Motor neuron (in vitro differentiated cells): ENCODE results near the gene LTK. TPM values are rescaled to one million over a fixed set of nuclear protein-coding genes. Genes with fewer than 3 reads are reported as not detected.

ENCODE experiments used
- ATAC-seq, 8 experiments: fragments of 200-7000 bp; cut with Tn5 transposase; replicated peaks in 6 of 8; 2 replicates each; pipeline ENCODE4 v1.8.0; 2021; ENCODE audit warnings: mild to moderate bottlenecking in 8 of 8, moderate library complexity in 8 of 8
- H3K27ac ChIP-seq, 2 donors: fragments of 250-450 bp; sonication (Bioruptor Pico); 2 replicates each; pipeline ENCODE4 v1.9.0; 2021; ENCODE audit warnings: antibody characterized with exemption in 2 of 2, mild to moderate bottlenecking in 2 of 2, moderate library complexity in 1 of 2
- H3K4me1 ChIP-seq, 2 donors: fragments of 250-450 bp; sonication (Bioruptor Pico); replicated peaks in 1 of 2; 2 replicates each; pipeline ENCODE4 v1.6.1; 2021; ENCODE audit warnings: antibody characterized with exemption in 2 of 2, mild to moderate bottlenecking in 2 of 2, moderate library complexity in 1 of 2
- H3K4me3 ChIP-seq, 5 donors: fragments of 250-450 bp; sonication (Bioruptor Pico); 2 replicates each; pipeline ENCODE4 v1.9.0; 2021; ENCODE audit warnings: antibody characterized with exemption in 5 of 5, mild to moderate bottlenecking in 5 of 5, moderate library complexity in 4 of 5
- WGBS, 10 experiments: fragments of 450-650 bp; shearing (Covaris generic); methylation state at CpG; one replicate each; pipeline ENCODE4 v1.0.0; 2022; 5-methylcytosine and 5-hydroxymethylcytosine counted together
- in situ Hi-C, 9 experiments: fragments of 400-800 bp; cut with MboI; loops; one replicate each; pipeline ENCODE4 v1.15.0; 2021; ENCODE audit warnings: low sequenced_read_pairs in 9 of 9, low pct_unique_long_range_greater_than_20kb in 2 of 9; ENCODE audit not compliant: unreplicated experiment in 9 of 9
- total RNA-seq, 8 experiments: library from RNA; unstranded; fragments of 300-600 nt; gene quantifications; 2 replicates each; pipeline versions ENCODE4 v1.2.3 to v1.2.4, GENCODE V29; 2022

Gene LTK
- total RNA-seq, 8 experiments from 2014 or later: 0.05 to 3.3 (median 0.29) TPM; not detected in 1

DNA sequence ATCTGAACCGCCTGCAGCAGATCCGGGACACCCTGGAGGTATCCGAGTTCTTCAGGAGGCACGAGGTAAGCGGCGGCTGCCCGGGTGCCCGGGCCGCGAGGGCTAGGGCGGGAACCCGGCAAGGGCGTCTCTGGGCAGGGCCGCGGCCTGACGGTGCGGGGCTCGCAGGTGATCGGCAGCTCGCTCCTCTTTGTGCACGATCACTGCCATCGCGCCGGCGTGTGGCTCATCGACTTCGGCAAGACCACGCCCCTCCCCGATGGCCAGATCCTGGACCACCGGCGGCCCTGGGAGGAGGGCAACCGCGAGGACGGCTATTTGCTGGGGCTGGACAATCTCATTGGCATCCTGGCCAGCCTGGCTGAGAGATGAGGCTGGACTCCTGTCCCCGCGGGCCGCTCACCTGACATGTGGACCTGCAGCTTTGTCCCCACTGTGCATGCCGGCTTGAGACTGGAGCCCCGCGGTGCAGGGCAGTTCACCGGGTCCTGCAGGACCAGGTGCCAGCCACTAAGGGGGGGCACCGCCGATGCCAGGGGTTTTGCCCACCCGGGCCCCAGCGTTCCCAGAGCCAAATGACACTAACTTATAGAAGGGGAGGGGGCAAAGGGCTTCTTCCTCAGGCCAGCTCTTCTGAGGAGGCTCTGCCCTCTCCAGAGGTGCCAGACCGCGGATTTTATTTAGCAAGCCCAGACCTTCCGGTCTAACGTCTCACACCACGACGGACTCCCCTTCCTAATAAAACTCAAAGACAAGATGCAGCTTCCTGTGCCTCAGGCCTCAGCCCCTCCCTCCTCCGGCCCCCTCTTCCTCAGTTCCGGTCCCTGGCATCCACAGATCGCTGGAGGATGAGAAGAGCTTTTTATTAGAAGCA lies 10.6 kb downstream of the LTK start:
- in situ Hi-C loops: no loop called here
- WGBS, 10 experiments: 0 to 79% (median 34%) methylated on average over 2 to 21 of the region's 54 CpGs; no CpG with 5 or more reads in 3 of the 10 experiments
- peaks cover 0 to 15% of the 10 kb centered on the region in 2 donors for H3K4me1 ChIP-seq
- no peak overlapping the region for H3K4me3 ChIP-seq
- ATAC-seq: peak in 1 of 8 experiments; percentile 24
- H3K27ac ChIP-seq: no peak overlapping the region

DNA sequence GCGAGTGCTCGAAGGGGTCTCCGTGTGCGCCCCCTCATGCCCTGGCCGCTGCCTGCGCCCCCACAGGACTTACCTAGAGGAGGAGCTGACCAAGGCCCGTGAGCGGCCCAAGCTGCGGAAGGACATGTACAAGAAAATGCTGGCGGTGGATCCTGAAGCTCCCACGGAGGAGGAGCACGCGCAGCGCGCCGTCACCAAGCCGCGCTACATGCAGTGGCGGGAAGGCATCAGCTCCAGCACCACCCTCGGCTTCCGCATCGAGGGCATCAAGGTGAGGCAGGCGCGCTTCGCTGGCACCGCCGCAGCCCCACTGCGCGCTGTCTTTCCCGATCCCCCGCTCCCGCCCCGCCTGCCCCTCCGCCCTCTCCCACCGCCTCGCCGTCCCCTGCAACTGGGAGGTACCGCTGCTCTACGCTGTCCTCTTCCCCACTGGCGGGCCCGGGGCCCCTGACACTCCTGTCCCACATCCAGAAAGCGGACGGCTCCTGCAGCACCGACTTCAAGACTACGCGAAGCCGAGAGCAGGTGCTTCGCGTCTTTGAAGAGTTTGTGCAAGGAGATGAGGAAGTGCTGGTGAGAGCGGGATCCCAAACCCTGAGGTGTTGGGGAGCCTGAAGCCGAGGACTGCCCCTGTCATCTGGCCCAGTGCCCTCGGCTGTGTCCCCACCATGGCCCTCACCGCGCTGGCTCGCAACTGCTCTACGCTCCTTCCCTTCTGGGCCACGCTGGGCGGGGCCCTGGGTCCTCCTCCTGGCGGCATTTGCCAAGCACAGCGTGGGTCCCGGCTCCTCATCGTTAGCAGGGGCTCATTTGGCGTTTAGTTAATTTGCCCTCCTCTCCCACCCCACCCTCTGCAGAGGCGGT lies 11.5 kb downstream of the LTK start:
- ATAC-seq: peak; percentile 11 to 42 (median 22)
- in situ Hi-C loops: no loop called here
- Histone ChIP-seq H3K4me3 (peak overlapping the region; percentile 20 to 34 (median 26)), H3K4me1 (peaks cover 0 to 15% of the 10 kb centered on the region in 2 donors), H3K27ac (no peak overlapping the region)
- WGBS, 10 experiments: 2 to 50% (median 13%) methylated on average over 1 to 16 of the region's 64 CpGs; no CpG with 5 or more reads in 4 of the 10 experiments

DNA sequence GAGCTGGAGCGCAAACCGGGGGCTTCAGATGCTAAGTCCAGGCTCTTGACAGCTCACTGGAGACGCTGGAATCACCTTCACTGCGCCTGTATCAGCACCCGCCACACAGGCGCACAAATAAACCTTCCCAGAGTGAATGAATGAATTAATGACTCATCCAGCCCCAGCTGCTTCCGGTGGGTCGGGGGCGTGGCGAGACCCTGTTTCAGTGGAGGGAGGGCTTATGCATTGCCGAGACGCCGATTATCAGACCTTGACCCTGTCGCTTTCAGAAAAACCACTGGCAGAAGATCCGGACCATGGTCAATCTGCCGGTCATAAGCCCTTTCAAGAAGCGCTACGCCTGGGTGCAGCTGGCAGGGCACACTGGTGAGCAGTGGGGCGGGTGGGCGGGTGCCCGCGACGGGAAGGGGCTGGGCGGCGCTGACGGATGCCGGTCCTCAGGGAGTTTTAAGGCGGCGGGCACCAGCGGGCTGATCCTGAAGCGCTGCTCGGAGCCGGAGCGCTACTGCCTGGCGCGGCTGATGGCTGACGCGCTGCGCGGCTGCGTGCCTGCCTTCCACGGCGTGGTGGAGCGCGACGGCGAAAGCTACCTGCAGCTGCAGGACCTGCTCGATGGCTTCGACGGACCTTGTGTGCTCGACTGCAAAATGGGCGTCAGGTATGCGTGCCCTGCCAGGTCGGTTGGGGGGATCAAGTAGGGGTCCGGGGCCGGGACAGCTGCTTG lies 12.3 kb downstream of the LTK start:
- peak; percentile 38 to 88 (median 85) for ATAC-seq
- Histone ChIP-seq H3K4me3 (peak overlapping the region; percentile 20 to 34 (median 26)), H3K4me1 (peaks cover 0 to 15% of the 10 kb centered on the region in 2 donors), H3K27ac (no peak overlapping the region)
- WGBS, 10 experiments: 0 to 77% (median 3%) methylated on average over 1 to 6 of the region's 56 CpGs; no CpG with 5 or more reads in 2 of the 10 experiments
- in situ Hi-C loops: no loop called here

DNA sequence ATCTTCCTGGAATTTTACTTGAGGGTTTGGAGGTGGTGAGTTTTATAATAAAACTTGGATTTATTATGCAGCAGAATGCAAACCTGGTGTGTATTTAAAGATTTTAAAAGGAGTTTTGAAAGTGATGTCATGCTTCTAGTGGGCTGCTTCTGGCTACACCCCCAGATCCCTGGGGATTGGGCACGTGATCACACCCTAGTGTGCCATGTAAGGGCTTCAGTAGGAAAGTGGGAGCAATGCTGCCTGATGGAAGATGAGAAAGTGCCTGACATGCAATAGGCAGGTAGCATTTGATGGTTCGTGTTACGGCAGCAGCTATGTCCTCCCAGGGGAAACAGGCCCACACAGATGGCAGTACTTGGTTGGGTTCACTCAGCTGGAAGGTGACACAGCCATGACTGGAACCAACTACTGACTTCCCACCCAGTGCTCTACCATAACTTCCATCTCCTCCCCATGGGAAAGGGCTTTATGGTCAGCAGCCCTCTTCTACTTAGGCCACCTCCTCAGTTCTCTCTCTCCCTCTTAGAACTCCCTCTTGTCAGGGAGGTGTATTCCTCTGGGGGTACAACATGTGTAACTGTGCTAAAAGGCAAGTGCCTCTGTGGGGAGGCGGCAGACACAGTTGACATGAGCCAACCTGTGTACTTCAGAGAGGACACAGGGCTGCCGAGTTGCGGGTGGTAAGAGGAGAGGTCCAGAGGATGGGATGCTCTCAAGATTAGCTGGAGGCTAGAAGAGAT lies 14.3 kb downstream of the LTK start:
- no peak overlapping the region for H3K27ac ChIP-seq
- WGBS, 10 experiments: 33 to 100% (median 79%) methylated on average over 1 to 6 of the region's 6 CpGs; no CpG with 5 or more reads in 1 of the 10 experiments
- ATAC-seq: no peak
- H3K4me3 ChIP-seq: no peak overlapping the region
- in situ Hi-C loops: no loop called here
- peaks cover 0 to 24% of the 10 kb centered on the region in 2 donors for H3K4me1 ChIP-seq

DNA sequence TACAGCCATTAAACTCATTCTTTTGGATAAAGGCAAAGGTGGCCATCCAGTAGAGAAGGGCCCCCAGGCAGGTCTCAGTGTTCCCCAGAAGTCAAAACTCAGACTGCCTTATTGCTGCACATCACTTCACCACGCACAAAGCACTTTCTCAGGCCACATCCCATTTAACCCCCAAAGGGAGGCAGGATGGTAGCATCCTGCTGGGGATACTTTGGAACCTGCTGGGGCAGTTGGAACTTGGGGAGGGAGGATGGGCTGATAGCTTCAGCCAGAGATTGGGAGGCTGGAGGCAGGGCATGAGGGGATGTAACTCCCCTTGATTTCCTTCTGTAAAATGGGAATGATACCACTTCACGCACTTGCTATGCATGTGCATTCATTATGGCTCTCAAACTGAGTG lies 15.0 kb downstream of the LTK start:
- in situ Hi-C loops: no loop called here
- 43 to 60% methylated on average over 1 to 2 of the region's 2 CpGs; no CpG with 5 or more reads in 8 of the 10 experiments for WGBS, 10 experiments
- ATAC-seq: no peak
- H3K27ac ChIP-seq: no peak overlapping the region
- H3K4me1 ChIP-seq: peaks cover 0 to 24% of the 10 kb centered on the region in 2 donors
- H3K4me3 ChIP-seq: no peak overlapping the region

DNA sequence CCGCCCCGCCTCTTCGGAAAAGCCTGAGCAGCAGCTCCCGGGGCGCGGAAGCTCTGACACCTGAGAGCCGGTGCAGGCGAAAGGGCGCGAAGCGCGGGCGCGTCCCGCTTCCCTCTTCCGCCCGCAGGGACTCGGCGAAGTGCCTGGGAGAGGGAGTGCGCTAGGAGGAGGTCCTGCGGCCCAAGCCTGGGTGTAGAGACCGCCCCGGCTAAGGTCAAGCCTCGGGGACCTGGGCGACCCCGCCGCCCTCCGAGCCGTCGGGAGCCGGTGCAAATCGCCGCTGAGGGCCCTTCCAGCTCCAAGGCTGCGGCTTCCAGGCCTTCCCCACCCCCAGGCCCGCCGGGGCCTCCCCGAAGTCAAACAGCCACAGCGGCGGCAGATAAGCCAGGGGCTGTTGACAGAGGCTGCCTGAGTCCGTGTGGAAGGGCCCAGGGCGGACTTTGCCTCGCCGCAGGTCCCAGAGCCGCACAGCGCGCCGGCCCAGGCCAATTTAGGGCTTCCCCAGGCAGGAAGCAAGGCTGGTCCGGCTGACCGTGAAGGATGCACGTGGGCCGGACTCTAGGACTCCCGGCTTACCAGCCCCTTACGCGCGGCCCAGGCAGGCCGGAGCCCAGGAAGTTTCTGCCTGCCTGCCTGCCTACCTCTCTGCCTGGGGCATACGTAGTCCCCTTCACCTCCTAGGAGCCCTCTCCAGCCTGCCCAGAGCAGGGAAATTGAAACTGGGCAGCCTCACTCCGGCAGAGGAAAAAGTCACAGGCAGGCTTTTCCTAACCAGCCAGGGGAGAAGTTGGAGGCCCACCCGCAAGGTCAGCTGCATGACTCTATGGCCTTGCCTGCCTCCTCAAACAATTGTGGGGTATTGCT lies 17.7 kb downstream of the LTK start:
- H3K27ac ChIP-seq: no peak overlapping the region
- ATAC-seq: no peak
- H3K4me3 ChIP-seq: peak overlapping the region in 1 of 5 donors; percentile 5
- WGBS, 10 experiments: 20 to 100% (median 57%) methylated on average over 1 to 5 of the region's 59 CpGs; no CpG with 5 or more reads in 5 of the 10 experiments
- in situ Hi-C loops: no loop called here
- peaks cover 5 to 13% of the 10 kb centered on the region in 2 donors for H3K4me1 ChIP-seq

DNA sequence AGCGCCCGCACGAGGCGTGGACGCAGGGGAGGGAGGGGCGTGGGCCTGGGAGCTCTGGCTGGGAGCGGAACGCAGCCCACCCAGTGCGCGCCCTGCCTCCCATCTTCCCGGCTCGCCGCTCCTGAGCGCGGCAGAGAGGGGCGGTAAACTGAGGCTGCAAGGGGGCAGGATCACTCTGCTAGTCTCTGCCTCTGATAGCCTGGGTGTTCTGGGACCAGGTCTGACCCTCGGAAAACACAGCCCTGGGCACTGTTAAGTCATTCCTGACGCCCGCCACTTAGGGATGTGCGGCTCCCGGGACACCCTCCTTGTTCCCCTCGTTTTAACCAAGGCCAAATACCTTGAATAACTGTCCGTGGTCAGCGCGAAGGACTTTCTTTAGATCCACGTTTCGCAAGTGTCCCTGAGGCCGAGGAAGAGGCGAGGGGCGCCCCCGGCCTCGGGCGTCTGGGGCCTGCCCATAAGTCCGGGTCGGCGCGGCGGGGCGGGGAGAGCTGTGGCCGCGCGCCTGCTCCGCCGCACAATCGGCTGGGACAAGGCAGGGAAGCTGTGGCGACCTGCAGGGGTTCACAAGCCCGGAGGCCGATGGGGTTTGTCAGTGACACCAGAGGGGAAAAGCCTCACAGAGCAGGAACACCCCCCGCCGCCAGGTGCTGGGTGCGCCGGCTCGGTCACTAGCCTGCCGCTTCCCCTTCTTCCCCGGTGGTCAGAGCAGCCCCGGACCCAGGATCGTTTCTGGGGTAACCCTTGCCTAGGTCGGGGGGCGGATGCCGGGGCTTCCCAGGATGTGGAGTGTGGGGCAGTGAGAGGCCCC lies 18.5 kb downstream of the LTK start:
- peaks cover 5 to 13% of the 10 kb centered on the region in 2 donors for H3K4me1 ChIP-seq
- ATAC-seq: no peak
- 0 to 75% (median 6%) methylated on average over 1 to 12 of the region's 60 CpGs; no CpG with 5 or more reads in 5 of the 10 experiments for WGBS, 10 experiments
- in situ Hi-C loops: no loop called here
- H3K27ac ChIP-seq: no peak overlapping the region
- peak overlapping the region in 3 of 5 donors; percentile 5 to 49 (median 48) for H3K4me3 ChIP-seq

DNA sequence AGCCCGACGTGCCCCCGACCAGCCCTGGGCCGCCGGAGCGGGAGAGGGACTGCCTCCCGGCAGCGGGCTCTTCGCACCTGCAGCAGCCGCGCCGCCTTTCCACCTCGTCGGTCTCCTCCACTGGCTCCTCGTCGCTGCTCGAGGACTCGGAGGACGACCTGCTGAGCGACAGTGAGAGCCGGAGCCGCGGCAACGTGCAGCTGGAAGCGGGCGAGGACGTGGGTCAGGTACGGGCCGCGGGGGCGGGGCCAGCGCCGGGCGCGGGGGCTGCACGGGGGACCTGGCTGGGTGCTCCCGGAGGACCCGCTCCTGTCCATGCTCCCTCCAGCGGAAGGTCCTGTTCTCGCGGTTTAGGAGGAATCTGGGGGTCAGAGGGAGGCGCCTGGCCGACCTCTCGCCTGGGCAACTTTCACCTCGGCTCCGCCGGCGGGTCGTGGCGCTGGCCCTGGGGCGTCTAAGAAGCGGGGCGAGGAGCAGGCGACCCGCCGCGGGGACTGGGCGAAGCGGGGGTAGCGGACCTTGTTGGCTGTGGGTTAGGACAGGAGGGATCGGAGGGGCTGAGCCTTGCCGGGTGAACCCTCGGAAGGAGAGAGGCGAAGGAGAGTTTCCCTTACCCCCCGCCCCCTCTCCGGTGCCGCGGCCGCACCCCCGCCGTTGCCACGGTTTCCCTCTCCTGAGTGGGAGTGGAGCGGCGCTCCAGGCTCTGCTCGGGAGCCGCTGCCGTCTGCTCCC lies 19.3 kb downstream of the LTK start:
- peak; percentile 3 to 29 (median 13) for ATAC-seq
- peaks cover 5 to 13% of the 10 kb centered on the region in 2 donors for H3K4me1 ChIP-seq
- in situ Hi-C loops: no loop called here
- H3K27ac ChIP-seq: no peak overlapping the region
- H3K4me3 ChIP-seq: peak overlapping the region; percentile 40 to 49 (median 48)
- WGBS, 10 experiments: 0 to 8% methylated on average over 1 to 5 of the region's 77 CpGs; no CpG with 5 or more reads in 8 of the 10 experiments

DNA sequence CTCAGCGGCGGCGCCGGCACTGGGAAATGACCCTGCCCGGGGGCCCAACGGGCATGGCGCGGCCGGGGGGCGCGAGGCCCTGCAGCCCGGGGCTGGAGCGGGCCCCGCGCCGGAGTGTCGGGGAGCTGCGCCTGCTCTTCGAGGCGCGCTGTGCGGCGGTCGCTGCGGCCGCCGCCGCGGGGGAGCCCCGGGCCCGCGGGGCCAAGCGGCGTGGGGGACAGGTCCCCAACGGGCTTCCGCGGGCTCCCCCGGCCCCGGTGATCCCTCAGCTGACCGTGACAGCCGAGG lies 19.8 kb downstream of the LTK start:
- no CpG with 5 or more reads among the region's 41 CpGs for WGBS, 10 experiments
- peak in 2 of 8 experiments; percentile 3 to 5 for ATAC-seq
- Histone ChIP-seq H3K27ac (no peak overlapping the region), H3K4me1 (peaks cover 5 to 13% of the 10 kb centered on the region in 2 donors), H3K4me3 (peak overlapping the region; percentile 40 to 49 (median 48))
- in situ Hi-C loops: no loop called here

DNA sequence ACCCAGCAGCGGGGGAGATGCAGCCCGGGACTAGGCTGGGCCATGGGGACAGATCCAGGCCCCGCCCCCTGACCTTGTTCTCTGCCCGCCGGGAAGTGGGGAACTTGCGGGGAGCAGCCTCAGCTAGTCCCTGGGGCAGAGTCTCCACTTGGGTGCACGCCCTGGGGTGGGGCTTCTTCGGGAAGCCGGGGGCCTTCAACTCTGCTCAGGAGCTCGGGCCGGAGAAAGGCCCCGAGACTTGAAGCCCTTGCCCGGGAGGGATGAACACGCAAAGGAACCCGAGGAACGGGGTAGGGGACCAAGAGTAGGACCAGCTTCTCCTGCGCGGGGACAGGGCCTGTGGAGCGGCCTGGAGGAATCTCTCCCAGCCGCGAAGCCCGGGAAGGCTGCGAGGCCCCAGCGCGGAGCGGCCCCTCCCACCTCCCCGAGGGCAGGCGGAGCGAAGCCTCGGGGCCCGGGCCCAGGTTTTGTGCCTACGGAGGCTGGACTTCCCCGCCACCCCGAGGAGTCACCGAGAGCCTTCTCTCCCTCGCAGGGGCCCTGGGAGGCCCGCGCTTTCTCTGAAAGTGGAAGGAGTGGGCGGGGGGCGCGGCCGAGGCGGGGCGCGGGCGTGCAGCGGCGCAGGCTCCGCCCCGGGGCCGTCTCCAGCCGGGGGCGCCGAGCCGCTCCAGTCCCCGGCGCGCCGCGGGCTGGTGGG lies 20.3 kb downstream of the LTK start, which contains the start of gene ITPKA:
ITPKA (plus strand) TSS at position 670 of the 697 bp plus-strand sequence. CDS start 54 bp downstream, outside the sequence.
- peak; percentile 59 to 84 (median 78) for ATAC-seq
- WGBS, 10 experiments: 0% methylated on average over 1 to 5 of the region's 60 CpGs; no CpG with 5 or more reads in 6 of the 10 experiments
- Histone ChIP-seq H3K4me3 (peak within 1 kb of the TSS; percentile 40 to 49 (median 48)), H3K4me1 (peaks cover 5 to 13% of the 10 kb centered on the region in 2 donors), H3K27ac (no peak within 1 kb of the TSS)
- in situ Hi-C loops: no loop called here
